Sciatic nerve (tissue), 1 donor: ENCODE data around the gene PAQR7. TPM values are rescaled to one million over a fixed set of nuclear protein-coding genes. Genes with fewer than 3 reads are reported as not detected.

Source experiments
- microRNA-seq: library from miRNA; unstranded; fragments of <30 nt; microRNA quantifications from one replicate; pipeline ENCODE4 v1.2.0, GENCODE V29; 2020
- total RNA-seq: library from RNA; stranded (reverse); fragmentation: NEBNext Ultra II Directional; extraction: Animal tissue kit (Norgen Biotek cat#: 25700); gene quantifications from one replicate; pipeline ENCODE4 v1.2.1, GENCODE V29; 2021
- donor health status: DM: no; HTN: no; CAD: no.

Gene PAQR7
- total RNA-seq, 1 donor from 2014 or later: 12.3 TPM

Small RNA genes lying within 50 kb of the gene (microRNA-seq; reads per million reads assigned to microRNA genes)
- gene MIR3917: 1.4 reads per million

Other genes starting within 250 kb of the PAQR7 start
- gene SELENON, start 75.5 kb downstream of the PAQR7 start, total RNA-seq: 53.8 TPM
- 65.4 TPM for gene MTFR1L, start 55.8 kb downstream of the PAQR7 start, total RNA-seq
- gene AUNIP, start 16.3 kb downstream of the PAQR7 start, total RNA-seq: not detected
- 186 TPM for gene STMN1, start 30.7 kb upstream of the PAQR7 start, total RNA-seq
- 11.5 TPM for gene PAFAH2, start 122.4 kb upstream of the PAQR7 start, total RNA-seq
- 39.9 TPM for gene EXTL1, start 146.1 kb upstream of the PAQR7 start, total RNA-seq
- gene SLC30A2, start 170.4 kb upstream of the PAQR7 start, total RNA-seq: not detected
- gene TRIM63, start 191.9 kb upstream of the PAQR7 start, total RNA-seq: 0.18 TPM
- 11.2 TPM for gene PDIK1L, start 236.1 kb upstream of the PAQR7 start, total RNA-seq